NCI-H2196 treated with DMSO at 0.1 percent for 48 hours (cell line): ENCODE data around the gene MYBBP1A.

Experiments used
- DNase-seq: peaks from one replicate; lab custom pipeline; 2025; ENCODE audit not compliant: unreplicated experiment; lab: John Stamatoyannopoulos, UW

Gene MYBBP1A

GRCh38 chr17:4520894-4521600 is 34.1 kb downstream of the MYBBP1A start:
- no peak for DNase-seq

GRCh38 chr17:4520060-4520893 is 34.9 kb downstream of the MYBBP1A start:
- no peak for DNase-seq

GRCh38 chr17:4519361-4519788 is 35.8 kb downstream of the MYBBP1A start:
- no peak for DNase-seq

GRCh38 chr17:4518901-4519300 is 36.3 kb downstream of the MYBBP1A start:
- DNase-seq, result no peak

- no peak for DNase-seq
These were observed 38.4 kb downstream of the MYBBP1A start for GRCh38 chr17:4516735-4517134.

GRCh38 chr17:4515501-4515900 is 39.7 kb downstream of the MYBBP1A start:
- no peak for DNase-seq

- no peak for DNase-seq
These were observed 40.4 kb downstream of the MYBBP1A start for GRCh38 chr17:4514779-4515178.

- no peak for DNase-seq
These were observed 41.0 kb downstream of the MYBBP1A start for GRCh38 chr17:4514206-4514605.

GRCh38 chr17:4513113-4514032 is 41.8 kb downstream of the MYBBP1A start:
- DNase-seq, result no peak

- DNase-seq, result no peak
These were observed 42.8 kb downstream of the MYBBP1A start for GRCh38 chr17:4512156-4513112.

- no peak for DNase-seq
These were observed 43.8 kb downstream of the MYBBP1A start for GRCh38 chr17:4511199-4511932.

GRCh38 chr17:4510618-4510941 is 44.6 kb downstream of the MYBBP1A start:
- DNase-seq, result no peak

- DNase-seq, result no peak
These were observed 45.1 kb downstream of the MYBBP1A start for GRCh38 chr17:4509923-4510617.

- DNase-seq, result no peak
These were observed 45.8 kb downstream of the MYBBP1A start for GRCh38 chr17:4509401-4509800.

- DNase-seq, result no peak
These were observed 47.0 kb downstream of the MYBBP1A start for GRCh38 chr17:4508207-4508606.

- no peak for DNase-seq
These were observed 47.6 kb downstream of the MYBBP1A start for GRCh38 chr17:4507361-4508111.

GRCh38 chr17:4506892-4507291 is 48.3 kb downstream of the MYBBP1A start:
- no peak for DNase-seq

GRCh38 chr17:4506175-4506813 is 48.9 kb downstream of the MYBBP1A start:
- DNase-seq, result no peak
